ENCODE results near the gene SLC7A4. TPM values are rescaled to one million over a fixed set of nuclear protein-coding genes. Genes with fewer than 3 reads are reported as not detected.

Gene SLC7A4
- total RNA-seq, 1 experiment from 2014 or later, result not detected

DNA sequence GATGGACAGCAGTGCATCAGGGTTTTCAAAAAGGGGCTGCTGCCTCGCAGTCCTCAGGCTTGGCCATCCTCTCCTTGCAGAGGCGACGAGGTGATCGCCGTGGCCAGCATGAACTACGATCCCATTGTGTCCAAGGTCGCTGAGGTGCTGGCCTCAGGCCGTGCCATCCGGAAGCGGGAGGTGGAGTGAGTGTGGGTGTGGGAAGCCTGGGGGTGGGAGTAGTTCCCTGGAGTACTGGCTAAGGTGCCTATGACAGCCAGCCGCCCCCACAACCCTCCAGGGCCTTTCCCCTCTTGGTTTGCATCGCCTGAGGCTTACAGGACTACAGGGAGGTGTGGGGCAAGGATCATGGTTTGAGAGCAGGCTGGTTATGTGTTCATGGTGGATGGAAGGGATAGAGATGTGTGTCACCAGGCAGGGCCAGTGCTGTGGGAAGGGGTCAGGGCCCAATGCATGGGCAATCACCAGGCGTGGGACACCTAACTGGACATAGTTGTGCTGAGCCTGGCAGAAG lies 52.4 kb downstream of the SLC7A4 start:
- POLR2A ChIA-PET, result no interaction called here

DNA sequence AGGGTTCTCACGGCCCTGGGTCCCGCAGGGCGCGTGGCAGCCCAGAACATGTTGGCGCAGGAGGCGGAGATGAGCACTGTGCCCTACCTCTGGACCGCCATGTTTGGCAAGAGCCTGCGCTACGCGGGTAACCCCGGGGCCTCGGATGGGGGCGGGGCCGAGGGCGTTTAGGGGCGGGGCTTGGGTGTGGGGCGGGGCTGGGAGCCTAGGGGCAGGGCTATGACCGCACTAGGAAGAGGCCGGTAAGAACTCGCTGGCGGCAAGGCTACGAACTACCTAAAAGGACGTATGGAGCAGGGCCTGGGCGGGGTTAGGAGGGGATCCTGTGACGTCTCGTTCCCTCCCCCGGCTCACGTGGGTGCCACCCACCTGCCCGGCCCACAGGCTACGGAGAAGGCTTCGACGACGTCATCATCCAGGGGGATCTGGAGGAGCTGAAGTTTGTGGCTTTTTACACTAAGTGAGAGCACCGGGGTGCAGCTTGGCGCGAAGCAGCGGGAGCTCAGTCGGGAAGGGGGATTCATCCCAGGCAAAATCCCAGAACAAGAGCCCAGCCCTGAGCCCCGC lies 53.0 kb downstream of the SLC7A4 start:
- Histone ChIP-seq H3K4me1 (ENCODE audit: control insufficient read depth in 1 of 2, insufficient read depth in 2 of 2, low read length in 2 of 2) (peaks cover 6 to 18% of the 10 kb centered on the region in 2 experiments; a peak in 2 of 4 replicates), H2AFZ (ENCODE audit: low read depth, low read length, poor library complexity, severe bottlenecking) (no peak overlapping the region), H4K20me1 (ENCODE audit: insufficient read depth) (no peaks in the 10 kb centered on the region), H3K79me2 (ENCODE audit: insufficient read depth, low read length) (peaks cover 24% of the 10 kb centered on the region), H3K9ac (ENCODE audit: low read length) (no peak overlapping the region), H3K27ac (ENCODE audit: low read depth, low read length) (no peak overlapping the region), H3K4me2 (ENCODE audit: low read length) (no peak overlapping the region), H3K27me3 (ENCODE audit: insufficient read depth, low read length) (no peaks in the 10 kb centered on the region), H3K9me2 (ENCODE audit: insufficient read depth) (no peaks in the 10 kb centered on the region), H3K4me3 (replicated peaks in 1 of 2; ENCODE audit: low read depth in 1 of 2, low read length in 2 of 2) (no peak overlapping the region), H3K9me3 (ENCODE audit: control insufficient read depth in 1 of 2, insufficient read depth in 1 of 2, low read depth in 1 of 2, low read length in 2 of 2) (peaks cover 4 to 10% of the 10 kb centered on the region in 2 experiments; a peak in 1 of 4 replicates), H3K36me3 (ENCODE audit: control insufficient read depth in 1 of 2, insufficient read depth in 2 of 2, low read length in 2 of 2) (no peaks in the 10 kb centered on the region; a peak in 1 of 4 replicates)
- intact Hi-C loops (cut with micrococcal nuclease), result no loop called here
- POLR2A ChIA-PET, result no interaction called here
- DNase-seq (ENCODE audit: low read depth, low spot score) (no peak), ATAC-seq (no peak)
- RAD21 ChIA-PET (ENCODE audit: low non-redundant PET in 1 of 2, low total read pairs in 2 of 2, uncharacterized antibody in 2 of 2, unreplicated experiment in 2 of 2), result no interaction called here
- CTCF ChIA-PET, result no interaction called here
- BruUV-seq (replicated peaks), result no TSS peak
- TF ChIP-seq, protein P1, sequence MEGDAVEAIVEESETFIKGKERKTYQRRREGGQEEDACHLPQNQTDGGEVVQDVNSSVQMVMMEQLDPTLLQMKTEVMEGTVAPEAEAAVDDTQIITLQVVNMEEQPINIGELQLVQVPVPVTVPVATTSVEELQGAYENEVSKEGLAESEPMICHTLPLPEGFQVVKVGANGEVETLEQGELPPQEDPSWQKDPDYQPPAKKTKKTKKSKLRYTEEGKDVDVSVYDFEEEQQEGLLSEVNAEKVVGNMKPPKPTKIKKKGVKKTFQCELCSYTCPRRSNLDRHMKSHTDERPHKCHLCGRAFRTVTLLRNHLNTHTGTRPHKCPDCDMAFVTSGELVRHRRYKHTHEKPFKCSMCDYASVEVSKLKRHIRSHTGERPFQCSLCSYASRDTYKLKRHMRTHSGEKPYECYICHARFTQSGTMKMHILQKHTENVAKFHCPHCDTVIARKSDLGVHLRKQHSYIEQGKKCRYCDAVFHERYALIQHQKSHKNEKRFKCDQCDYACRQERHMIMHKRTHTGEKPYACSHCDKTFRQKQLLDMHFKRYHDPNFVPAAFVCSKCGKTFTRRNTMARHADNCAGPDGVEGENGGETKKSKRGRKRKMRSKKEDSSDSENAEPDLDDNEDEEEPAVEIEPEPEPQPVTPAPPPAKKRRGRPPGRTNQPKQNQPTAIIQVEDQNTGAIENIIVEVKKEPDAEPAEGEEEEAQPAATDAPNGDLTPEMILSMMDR (IDR thresholded peaks at IDR 0.05 in 2 of 3, conservative IDR thresholded peaks at IDR 0.05 in 1 of 3; ENCODE audit: borderline replicate concordance in 1 of 3, insufficient read depth in 1 of 3, low read depth in 2 of 3, low read length in 2 of 3), result no peak
- TF ChIP-seq, protein P2, sequence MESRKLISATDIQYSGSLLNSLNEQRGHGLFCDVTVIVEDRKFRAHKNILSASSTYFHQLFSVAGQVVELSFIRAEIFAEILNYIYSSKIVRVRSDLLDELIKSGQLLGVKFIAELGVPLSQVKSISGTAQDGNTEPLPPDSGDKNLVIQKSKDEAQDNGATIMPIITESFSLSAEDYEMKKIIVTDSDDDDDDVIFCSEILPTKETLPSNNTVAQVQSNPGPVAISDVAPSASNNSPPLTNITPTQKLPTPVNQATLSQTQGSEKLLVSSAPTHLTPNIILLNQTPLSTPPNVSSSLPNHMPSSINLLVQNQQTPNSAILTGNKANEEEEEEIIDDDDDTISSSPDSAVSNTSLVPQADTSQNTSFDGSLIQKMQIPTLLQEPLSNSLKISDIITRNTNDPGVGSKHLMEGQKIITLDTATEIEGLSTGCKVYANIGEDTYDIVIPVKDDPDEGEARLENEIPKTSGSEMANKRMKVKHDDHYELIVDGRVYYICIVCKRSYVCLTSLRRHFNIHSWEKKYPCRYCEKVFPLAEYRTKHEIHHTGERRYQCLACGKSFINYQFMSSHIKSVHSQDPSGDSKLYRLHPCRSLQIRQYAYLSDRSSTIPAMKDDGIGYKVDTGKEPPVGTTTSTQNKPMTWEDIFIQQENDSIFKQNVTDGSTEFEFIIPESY (IDR thresholded peaks at IDR 0.05; ENCODE audit: extremely low read depth, insufficient replicate concordance, low read length), result no peak
- TF ChIP-seq, protein P3, sequence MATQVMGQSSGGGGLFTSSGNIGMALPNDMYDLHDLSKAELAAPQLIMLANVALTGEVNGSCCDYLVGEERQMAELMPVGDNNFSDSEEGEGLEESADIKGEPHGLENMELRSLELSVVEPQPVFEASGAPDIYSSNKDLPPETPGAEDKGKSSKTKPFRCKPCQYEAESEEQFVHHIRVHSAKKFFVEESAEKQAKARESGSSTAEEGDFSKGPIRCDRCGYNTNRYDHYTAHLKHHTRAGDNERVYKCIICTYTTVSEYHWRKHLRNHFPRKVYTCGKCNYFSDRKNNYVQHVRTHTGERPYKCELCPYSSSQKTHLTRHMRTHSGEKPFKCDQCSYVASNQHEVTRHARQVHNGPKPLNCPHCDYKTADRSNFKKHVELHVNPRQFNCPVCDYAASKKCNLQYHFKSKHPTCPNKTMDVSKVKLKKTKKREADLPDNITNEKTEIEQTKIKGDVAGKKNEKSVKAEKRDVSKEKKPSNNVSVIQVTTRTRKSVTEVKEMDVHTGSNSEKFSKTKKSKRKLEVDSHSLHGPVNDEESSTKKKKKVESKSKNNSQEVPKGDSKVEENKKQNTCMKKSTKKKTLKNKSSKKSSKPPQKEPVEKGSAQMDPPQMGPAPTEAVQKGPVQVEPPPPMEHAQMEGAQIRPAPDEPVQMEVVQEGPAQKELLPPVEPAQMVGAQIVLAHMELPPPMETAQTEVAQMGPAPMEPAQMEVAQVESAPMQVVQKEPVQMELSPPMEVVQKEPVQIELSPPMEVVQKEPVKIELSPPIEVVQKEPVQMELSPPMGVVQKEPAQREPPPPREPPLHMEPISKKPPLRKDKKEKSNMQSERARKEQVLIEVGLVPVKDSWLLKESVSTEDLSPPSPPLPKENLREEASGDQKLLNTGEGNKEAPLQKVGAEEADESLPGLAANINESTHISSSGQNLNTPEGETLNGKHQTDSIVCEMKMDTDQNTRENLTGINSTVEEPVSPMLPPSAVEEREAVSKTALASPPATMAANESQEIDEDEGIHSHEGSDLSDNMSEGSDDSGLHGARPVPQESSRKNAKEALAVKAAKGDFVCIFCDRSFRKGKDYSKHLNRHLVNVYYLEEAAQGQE (IDR thresholded peaks at IDR 0.05; ENCODE audit: low read depth), result no peak
- TF ChIP-seq EZH2 (IDR thresholded peaks at IDR 0.05), result no peak
- TF ChIP-seq SP1 (IDR thresholded peaks at IDR 0.05; ENCODE audit: low read depth), result no peak
- TF ChIP-seq ELF1 (IDR thresholded peaks at IDR 0.05; ENCODE audit: borderline replicate concordance, low read depth), result no peak
- TF ChIP-seq EZH2phosphoT487 (IDR thresholded peaks at IDR 0.05; ENCODE audit: borderline replicate concordance), result no peak
- TF ChIP-seq ZFX (IDR thresholded peaks at IDR 0.05), result no peak
- no peak for TF ChIP-seq SIN3A (IDR thresholded peaks at IDR 0.05; ENCODE audit: low read depth)

More for the DNA sequence above, 52.4 kb downstream of the SLC7A4 start:
- ChIA-PET CTCF (no interaction called here), RAD21 (ENCODE audit: low non-redundant PET in 1 of 2, low total read pairs in 2 of 2, uncharacterized antibody in 2 of 2, unreplicated experiment in 2 of 2) (no interaction called here)
- Histone ChIP-seq H3K27me3 (ENCODE audit: insufficient read depth, low read length) (no peaks in the 10 kb centered on the region), H3K4me2 (ENCODE audit: low read length) (no peak overlapping the region), H3K79me2 (ENCODE audit: insufficient read depth, low read length) (peaks cover 24% of the 10 kb centered on the region), H3K4me3 (replicated peaks in 1 of 2; ENCODE audit: low read depth in 1 of 2, low read length in 2 of 2) (no peak overlapping the region), H3K36me3 (ENCODE audit: control insufficient read depth in 1 of 2, insufficient read depth in 2 of 2, low read length in 2 of 2) (no peaks in the 10 kb centered on the region; a peak in 1 of 4 replicates), H3K4me1 (ENCODE audit: control insufficient read depth in 1 of 2, insufficient read depth in 2 of 2, low read length in 2 of 2) (peaks cover 6 to 18% of the 10 kb centered on the region in 2 experiments; a peak in 2 of 4 replicates), H3K9ac (ENCODE audit: low read length) (no peak overlapping the region), H3K9me3 (ENCODE audit: control insufficient read depth in 1 of 2, insufficient read depth in 1 of 2, low read depth in 1 of 2, low read length in 2 of 2) (peaks cover 4 to 10% of the 10 kb centered on the region in 2 experiments; a peak in 1 of 4 replicates), H3K27ac (ENCODE audit: low read depth, low read length) (no peak overlapping the region; the same call in 1 of the 2 replicates), H3K9me2 (ENCODE audit: insufficient read depth) (no peaks in the 10 kb centered on the region), H2AFZ (ENCODE audit: low read depth, low read length, poor library complexity, severe bottlenecking) (no peak overlapping the region), H4K20me1 (ENCODE audit: insufficient read depth) (no peaks in the 10 kb centered on the region)
- DNase-seq (ENCODE audit: low read depth, low spot score) (no peak), ATAC-seq (no peak)
- BruUV-seq (replicated peaks), result no TSS peak
- no peak for TF ChIP-seq ZFX (IDR thresholded peaks at IDR 0.05)
- TF ChIP-seq CBX3 (IDR thresholded peaks at IDR 0.05; ENCODE audit: low read depth), result no peak
- TF ChIP-seq EGR1 (IDR thresholded peaks at IDR 0.05; ENCODE audit: low read depth), result no peak
- TF ChIP-seq POLR2AphosphoS5 (IDR thresholded peaks at IDR 0.05; ENCODE audit: low read depth, low read length), result no peak
- intact Hi-C loops (cut with micrococcal nuclease), result loop anchor here (5.0 kb wide), 1 partner anchor 178 kb away; no protein-coding TSS in a partner anchor
